Measurements from ENCODE around the gene RTTN. TPM values are rescaled to one million over a fixed set of nuclear protein-coding genes. Genes with fewer than 3 reads are reported as not detected.

Gene RTTN
- total RNA-seq, 1 donor from 2014 or later, result 25.6 TPM

DNA sequence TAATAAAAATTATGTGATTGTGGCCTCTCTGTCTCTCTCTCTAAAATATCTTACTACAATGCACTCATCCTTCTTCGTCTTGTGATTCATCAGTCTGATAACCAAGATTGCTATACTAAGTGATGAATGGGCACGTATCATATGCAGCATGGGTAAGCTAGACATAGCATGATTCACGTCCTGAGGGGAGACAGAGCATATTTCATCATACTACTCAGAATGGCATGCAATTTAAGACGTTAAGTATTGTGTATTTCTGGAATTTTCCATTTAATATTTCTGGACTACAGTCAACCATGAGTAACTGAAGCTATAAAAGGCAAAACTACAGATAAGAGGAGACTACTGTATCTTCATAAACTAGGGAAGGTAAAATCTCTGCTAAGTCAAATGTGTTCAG lies 160.9 kb downstream of the RTTN start:
- peaks cover 8% of the 10 kb centered on the region for H3K4me1 Mint-ChIP-seq

DNA sequence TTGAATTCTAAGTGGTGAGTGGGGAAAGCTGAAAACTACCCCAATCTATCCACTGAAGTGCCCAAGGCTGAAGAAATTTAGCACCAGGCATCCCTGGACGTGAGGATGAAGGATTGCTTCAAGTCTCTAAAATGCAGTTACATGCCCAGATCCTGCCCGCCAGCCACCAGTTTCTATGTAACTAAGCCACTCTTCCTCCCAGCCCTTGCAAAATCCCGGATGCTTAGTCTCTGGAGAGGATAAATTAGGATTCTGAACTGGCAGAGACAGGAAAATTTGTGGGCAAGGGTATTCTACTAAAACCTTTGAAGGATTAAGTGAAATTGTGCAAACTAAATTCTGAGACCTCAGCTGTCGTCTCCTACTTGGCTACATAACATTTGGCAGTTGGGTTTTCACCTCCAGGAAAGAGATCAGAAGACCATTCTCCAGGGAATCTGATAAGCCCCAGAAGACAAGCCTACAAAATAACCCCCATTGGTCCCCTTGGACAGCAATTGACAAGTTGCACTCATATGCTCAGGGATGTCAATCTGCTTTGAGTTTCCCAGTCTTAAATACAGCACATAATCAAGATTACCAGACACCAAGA lies 163.9 kb downstream of the RTTN start:
- Mint-ChIP-seq H3K4me3 (no peak overlapping the region), H3K27ac (no peak overlapping the region), H3K9me3 (peaks cover 3% of the 10 kb centered on the region), H3K4me1 (peaks cover 8% of the 10 kb centered on the region), H3K27me3 (ENCODE audit: low read depth) (no peaks in the 10 kb centered on the region), H3K36me3 (peaks cover 14% of the 10 kb centered on the region)
- TF ChIP-seq, protein P1, sequence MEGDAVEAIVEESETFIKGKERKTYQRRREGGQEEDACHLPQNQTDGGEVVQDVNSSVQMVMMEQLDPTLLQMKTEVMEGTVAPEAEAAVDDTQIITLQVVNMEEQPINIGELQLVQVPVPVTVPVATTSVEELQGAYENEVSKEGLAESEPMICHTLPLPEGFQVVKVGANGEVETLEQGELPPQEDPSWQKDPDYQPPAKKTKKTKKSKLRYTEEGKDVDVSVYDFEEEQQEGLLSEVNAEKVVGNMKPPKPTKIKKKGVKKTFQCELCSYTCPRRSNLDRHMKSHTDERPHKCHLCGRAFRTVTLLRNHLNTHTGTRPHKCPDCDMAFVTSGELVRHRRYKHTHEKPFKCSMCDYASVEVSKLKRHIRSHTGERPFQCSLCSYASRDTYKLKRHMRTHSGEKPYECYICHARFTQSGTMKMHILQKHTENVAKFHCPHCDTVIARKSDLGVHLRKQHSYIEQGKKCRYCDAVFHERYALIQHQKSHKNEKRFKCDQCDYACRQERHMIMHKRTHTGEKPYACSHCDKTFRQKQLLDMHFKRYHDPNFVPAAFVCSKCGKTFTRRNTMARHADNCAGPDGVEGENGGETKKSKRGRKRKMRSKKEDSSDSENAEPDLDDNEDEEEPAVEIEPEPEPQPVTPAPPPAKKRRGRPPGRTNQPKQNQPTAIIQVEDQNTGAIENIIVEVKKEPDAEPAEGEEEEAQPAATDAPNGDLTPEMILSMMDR (IDR thresholded peaks at IDR 0.05; ENCODE audit: unreplicated experiment), result no peak
- no peak for DNase-seq (ENCODE audit: low spot score in 2 of 2, unreplicated experiment in 2 of 2)

More for the DNA sequence above, 160.9 kb downstream of the RTTN start:
- H3K27ac Mint-ChIP-seq, result no peak overlapping the region
- no peak for DNase-seq (ENCODE audit: low spot score in 2 of 2, unreplicated experiment in 2 of 2)
- peaks cover 3% of the 10 kb centered on the region for H3K36me3 Mint-ChIP-seq
- no peaks in the 10 kb centered on the region for H3K9me3 Mint-ChIP-seq
- H3K4me3 Mint-ChIP-seq, result no peak overlapping the region
- H3K27me3 Mint-ChIP-seq (ENCODE audit: low read depth), result no peaks in the 10 kb centered on the region
- TF ChIP-seq, protein P1 (IDR thresholded peaks at IDR 0.05; ENCODE audit: unreplicated experiment), result no peak

DNA sequence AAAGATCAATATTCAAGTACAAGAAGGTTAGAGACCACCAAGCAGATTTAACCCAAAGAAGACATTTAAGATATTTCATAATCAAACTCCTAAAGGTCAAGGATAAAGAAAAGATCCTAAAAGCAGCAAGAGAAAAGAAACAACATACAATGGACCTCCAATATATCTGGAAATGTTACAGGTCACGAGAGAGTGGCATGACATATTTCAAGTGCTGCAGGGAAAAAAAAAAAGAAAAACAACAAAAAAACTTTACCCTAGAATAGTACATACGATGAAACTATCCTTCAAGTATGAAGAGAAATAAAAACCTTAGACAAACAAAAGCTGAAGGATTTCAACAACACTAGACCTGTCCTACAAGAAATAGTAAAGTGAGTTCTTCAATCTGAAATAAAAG lies 166.3 kb downstream of the RTTN start:
- H3K36me3 Mint-ChIP-seq, result peaks cover 24% of the 10 kb centered on the region
- H3K4me3 Mint-ChIP-seq, result no peak overlapping the region
- TF ChIP-seq, protein P1 (IDR thresholded peaks at IDR 0.05; ENCODE audit: unreplicated experiment), result no peak
- peaks cover 8% of the 10 kb centered on the region for H3K9me3 Mint-ChIP-seq
- no peaks in the 10 kb centered on the region for H3K4me1 Mint-ChIP-seq
- no peaks in the 10 kb centered on the region for H3K27me3 Mint-ChIP-seq (ENCODE audit: low read depth)
- no peak overlapping the region for H3K27ac Mint-ChIP-seq
- DNase-seq (ENCODE audit: low spot score in 2 of 2, unreplicated experiment in 2 of 2), result no peak

DNA sequence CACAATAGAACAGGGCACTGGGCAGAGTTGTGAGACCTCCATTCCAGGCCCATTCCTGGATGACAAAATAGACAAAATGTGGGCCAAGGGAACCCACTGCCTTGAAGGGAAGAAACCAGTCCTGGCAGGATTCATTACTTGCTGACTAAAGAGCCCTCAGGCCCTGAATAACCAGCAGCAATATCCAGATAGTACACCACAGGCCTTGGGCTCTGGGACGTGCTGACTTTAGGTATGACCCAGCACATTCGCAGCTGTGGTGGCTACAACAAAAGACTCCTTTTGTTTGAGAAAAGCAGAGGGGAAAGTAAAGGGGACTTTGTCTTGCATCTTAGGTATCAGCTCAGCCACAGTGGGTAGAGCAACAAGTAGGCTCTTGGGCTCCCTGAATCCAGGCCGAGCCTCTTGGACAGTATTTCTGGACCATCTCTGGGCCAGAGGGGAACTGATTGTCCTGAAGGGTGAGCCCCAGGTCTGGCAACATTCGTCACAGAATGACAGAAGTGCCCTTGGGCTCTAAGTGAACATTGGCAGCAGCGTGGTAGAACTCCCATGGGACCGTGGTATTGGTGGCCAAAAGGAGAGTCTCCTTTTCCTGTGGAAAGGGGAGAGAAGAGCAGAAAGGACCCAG lies 167.9 kb downstream of the RTTN start:
- Mint-ChIP-seq H3K36me3 (peaks cover 30% of the 10 kb centered on the region), H3K4me3 (no peak overlapping the region), H3K27ac (no peak overlapping the region), H3K9me3 (peaks cover 15% of the 10 kb centered on the region), H3K4me1 (no peaks in the 10 kb centered on the region), H3K27me3 (ENCODE audit: low read depth) (no peaks in the 10 kb centered on the region)
- no peak for DNase-seq (ENCODE audit: low spot score in 2 of 2, unreplicated experiment in 2 of 2)
- TF ChIP-seq, protein P1 (IDR thresholded peaks at IDR 0.05; ENCODE audit: unreplicated experiment), result no peak

DNA sequence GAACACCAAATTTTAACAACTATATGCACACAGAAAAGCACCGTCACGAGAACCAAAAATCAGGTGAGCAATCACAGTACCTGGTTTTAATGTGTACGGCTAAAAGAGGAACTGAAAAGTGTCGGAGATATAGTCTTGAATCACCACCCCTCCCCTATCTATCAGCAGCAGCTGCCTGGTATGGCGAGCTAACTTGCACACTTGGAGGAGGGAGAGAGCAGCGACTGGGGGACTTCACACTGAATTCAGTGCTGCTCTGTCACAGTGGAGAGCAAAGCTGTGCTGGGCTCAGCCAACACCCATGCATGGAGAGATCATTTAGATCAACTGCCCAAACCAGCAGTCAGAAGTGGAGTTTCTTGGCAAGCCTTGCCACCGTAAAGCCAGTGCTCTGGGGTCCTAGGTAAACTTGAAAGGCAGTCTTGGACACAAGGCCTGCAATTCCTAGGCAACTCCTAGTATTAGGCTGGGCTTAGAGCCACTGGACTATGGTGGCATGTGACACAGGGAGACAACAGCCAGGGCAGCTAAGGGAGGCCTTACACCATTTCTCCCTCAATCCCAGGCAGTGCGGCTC lies 168.6 kb downstream of the RTTN start:
- TF ChIP-seq, protein P1 (IDR thresholded peaks at IDR 0.05; ENCODE audit: unreplicated experiment), result no peak
- Mint-ChIP-seq H3K27me3 (ENCODE audit: low read depth) (no peaks in the 10 kb centered on the region), H3K9me3 (peaks cover 15% of the 10 kb centered on the region), H3K4me1 (no peaks in the 10 kb centered on the region), H3K27ac (no peak overlapping the region), H3K4me3 (no peak overlapping the region), H3K36me3 (peaks cover 30% of the 10 kb centered on the region)
- no peak for DNase-seq (ENCODE audit: low spot score in 2 of 2, unreplicated experiment in 2 of 2)

Measured in mesothelial cell of epicardium (in vitro differentiated cells).